Ishikawa (cell line): ENCODE measurements around the gene GMFB.

Experiments used
- CEBPB ChIP-seq: IDR thresholded peaks from 2 replicates; pipeline ENCODE4 v1.6.1; 2012
- CREB1 ChIP-seq: IDR thresholded peaks from 2 replicates; pipeline ENCODE4 v1.6.1; 2012; ENCODE audit warnings: low read depth
- EGR1 ChIP-seq: IDR thresholded peaks from 2 replicates; pipeline ENCODE4 v1.6.1; 2012
- EP300 ChIP-seq: IDR thresholded peaks from 2 replicates; pipeline ENCODE4 v1.6.1; 2012; ENCODE audit warnings: borderline replicate concordance
- FOXM1 ChIP-seq: IDR thresholded peaks from 2 replicates; pipeline ENCODE4 v1.6.1; 2012; ENCODE audit warnings: low read depth, borderline replicate concordance
- NFIC ChIP-seq: IDR thresholded peaks from 2 replicates; pipeline ENCODE4 v1.6.1; 2012
- RAD21 ChIP-seq: IDR thresholded peaks from 2 replicates; pipeline ENCODE4 v1.6.1; 2012; ENCODE audit warnings: low read depth
- TAF1 ChIP-seq: IDR thresholded peaks from 2 replicates; pipeline ENCODE4 v1.6.1; 2012; ENCODE audit warnings: low read depth, mild to moderate bottlenecking
- TCF12 ChIP-seq: IDR thresholded peaks from 2 replicates; pipeline ENCODE4 v1.6.1; 2012; ENCODE audit warnings: low read depth
- TEAD4 ChIP-seq: IDR thresholded peaks from 2 replicates; pipeline ENCODE4 v1.6.1; 2012
- YY1 ChIP-seq: IDR thresholded peaks from 2 replicates; pipeline ENCODE4 v1.6.1; 2012; ENCODE audit warnings: low read depth
- ZBTB7A ChIP-seq: IDR thresholded peaks from 2 replicates; pipeline ENCODE4 v1.6.1; 2012; ENCODE audit warnings: low read depth
- TF ChIP-seq, protein P1 (sequence below): IDR thresholded peaks from 2 replicates; pipeline ENCODE4 v1.6.1; 2012
- TF ChIP-seq, protein P2 (sequence below): IDR thresholded peaks from 2 replicates; pipeline ENCODE4 v1.6.1; 2012; ENCODE audit warnings: low read depth, mild to moderate bottlenecking
- TF ChIP-seq, protein P3 (sequence below): IDR thresholded peaks from 2 replicates; pipeline ENCODE4 v1.6.1; 2012

GMFB gene

DNA sequence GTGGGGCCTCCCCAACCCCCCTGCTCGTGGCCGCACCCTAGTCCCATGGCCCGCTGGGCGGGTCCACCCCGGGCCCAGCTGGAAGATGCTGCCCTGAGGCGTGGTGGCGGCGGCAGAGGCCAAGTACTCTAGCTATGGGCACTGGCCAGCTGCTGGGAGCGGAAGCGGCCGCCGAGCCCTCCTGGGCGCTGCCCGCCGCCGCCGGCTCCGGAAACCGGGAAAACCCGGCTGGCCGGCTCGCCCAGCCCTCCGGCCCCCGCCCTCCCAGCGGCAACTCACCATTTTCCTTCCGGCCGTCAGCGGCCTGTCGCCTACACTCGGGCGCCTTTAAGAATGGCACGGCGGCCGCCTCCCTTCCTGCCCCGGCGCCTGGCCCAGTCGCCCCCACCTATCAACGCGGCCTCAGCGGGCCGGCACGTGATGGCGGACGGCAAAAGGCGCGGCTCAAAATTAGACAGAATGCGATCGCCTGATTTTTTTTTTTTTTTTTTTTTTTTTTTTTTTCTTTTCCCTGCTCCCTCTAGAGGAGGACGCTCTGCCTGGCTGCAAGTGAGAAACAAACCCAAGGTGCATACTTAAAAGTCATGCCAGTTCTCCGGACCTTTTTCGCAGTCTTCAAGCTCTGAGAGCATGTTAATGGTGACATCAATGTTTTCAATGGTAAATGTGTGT lies at the start of gene GMFB:
Gene GMFB, minus strand, starts transcription at position 335 of the 672 bp plus-strand sequence. Its CDS starts 53 bp downstream, at position 282.
- TF ChIP-seq CEBPB, result no peak
- TF ChIP-seq TAF1, result peak; percentile 61
- TF ChIP-seq TEAD4, result 0 out of 2 replicates have a peak, but pooled peaks have one; percentile 3
- TF ChIP-seq CREB1, result no peak
- TF ChIP-seq, protein P1, sequence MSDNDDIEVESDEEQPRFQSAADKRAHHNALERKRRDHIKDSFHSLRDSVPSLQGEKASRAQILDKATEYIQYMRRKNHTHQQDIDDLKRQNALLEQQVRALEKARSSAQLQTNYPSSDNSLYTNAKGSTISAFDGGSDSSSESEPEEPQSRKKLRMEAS, result peak; percentile 81; the same call in 1 of the 2 replicates
- TF ChIP-seq, protein P2, sequence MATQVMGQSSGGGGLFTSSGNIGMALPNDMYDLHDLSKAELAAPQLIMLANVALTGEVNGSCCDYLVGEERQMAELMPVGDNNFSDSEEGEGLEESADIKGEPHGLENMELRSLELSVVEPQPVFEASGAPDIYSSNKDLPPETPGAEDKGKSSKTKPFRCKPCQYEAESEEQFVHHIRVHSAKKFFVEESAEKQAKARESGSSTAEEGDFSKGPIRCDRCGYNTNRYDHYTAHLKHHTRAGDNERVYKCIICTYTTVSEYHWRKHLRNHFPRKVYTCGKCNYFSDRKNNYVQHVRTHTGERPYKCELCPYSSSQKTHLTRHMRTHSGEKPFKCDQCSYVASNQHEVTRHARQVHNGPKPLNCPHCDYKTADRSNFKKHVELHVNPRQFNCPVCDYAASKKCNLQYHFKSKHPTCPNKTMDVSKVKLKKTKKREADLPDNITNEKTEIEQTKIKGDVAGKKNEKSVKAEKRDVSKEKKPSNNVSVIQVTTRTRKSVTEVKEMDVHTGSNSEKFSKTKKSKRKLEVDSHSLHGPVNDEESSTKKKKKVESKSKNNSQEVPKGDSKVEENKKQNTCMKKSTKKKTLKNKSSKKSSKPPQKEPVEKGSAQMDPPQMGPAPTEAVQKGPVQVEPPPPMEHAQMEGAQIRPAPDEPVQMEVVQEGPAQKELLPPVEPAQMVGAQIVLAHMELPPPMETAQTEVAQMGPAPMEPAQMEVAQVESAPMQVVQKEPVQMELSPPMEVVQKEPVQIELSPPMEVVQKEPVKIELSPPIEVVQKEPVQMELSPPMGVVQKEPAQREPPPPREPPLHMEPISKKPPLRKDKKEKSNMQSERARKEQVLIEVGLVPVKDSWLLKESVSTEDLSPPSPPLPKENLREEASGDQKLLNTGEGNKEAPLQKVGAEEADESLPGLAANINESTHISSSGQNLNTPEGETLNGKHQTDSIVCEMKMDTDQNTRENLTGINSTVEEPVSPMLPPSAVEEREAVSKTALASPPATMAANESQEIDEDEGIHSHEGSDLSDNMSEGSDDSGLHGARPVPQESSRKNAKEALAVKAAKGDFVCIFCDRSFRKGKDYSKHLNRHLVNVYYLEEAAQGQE, result no peak; the same call in 1 of the 2 replicates
- TF ChIP-seq EP300, result peak; percentile 57
- peak; percentile 77 for TF ChIP-seq YY1
- peak; percentile 34; the same call in 1 of the 2 replicates for TF ChIP-seq TCF12
- peak; percentile 31; the same call in 1 of the 2 replicates for TF ChIP-seq EGR1
- TF ChIP-seq, protein P3, sequence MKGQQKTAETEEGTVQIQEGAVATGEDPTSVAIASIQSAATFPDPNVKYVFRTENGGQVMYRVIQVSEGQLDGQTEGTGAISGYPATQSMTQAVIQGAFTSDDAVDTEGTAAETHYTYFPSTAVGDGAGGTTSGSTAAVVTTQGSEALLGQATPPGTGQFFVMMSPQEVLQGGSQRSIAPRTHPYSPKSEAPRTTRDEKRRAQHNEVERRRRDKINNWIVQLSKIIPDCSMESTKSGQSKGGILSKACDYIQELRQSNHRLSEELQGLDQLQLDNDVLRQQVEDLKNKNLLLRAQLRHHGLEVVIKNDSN, result peak; percentile 98
- 0 out of 2 replicates have a peak, but pooled peaks have one; percentile 59 for TF ChIP-seq ZBTB7A
- TF ChIP-seq RAD21, result no peak

DNA sequence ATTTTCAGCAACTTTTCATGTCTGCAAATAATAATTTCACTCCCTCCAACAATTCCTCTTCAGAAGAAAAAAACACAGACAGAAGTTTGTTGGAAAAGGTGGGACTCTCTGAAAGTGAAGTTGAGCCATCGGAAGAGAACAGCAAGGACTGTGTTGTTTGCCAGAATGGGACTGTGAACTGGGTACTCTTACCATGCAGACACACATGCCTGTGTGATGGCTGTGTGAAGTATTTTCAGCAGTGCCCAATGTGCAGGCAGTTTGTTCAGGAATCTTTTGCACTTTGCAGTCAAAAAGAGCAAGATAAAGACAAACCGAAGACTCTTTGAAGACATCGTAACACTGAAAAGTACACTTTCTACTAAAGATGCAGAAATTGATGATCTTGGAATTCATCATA lies 49.3 kb upstream of the GMFB start:
- TF ChIP-seq NFIC (no peak), YY1 (no peak), RAD21 (no peak)
- TF ChIP-seq, protein P2, result no peak
- TF ChIP-seq, protein P1, result no peak

DNA sequence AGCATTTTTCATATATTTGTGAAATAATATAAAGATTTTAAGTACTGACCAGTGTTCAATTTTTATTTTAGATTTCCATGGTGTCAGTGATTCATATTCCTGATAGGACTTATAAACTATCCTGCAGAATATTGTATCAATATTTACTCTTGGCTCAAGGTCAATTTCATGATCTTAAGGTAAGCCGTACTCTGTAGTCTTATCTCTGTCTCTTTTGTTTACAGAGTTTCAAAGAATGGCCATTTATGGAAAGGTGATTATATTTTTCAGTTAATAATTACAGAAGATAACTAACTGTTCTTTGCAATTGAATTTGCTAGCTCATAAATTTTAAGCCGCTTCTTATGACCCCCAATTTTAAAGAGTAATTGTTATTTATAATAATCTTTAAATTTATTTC lies 48.9 kb upstream of the GMFB start:
- no peak for TF ChIP-seq CREB1
- TF ChIP-seq, protein P3, result no peak
- TF ChIP-seq EGR1, result no peak
- TF ChIP-seq, protein P2, result no peak
- no peak for TF ChIP-seq NFIC
- TF ChIP-seq TEAD4, result no peak
- TF ChIP-seq, protein P1, result no peak
- no peak for TF ChIP-seq EP300
- no peak for TF ChIP-seq TAF1
- no peak for TF ChIP-seq ZBTB7A
- no peak for TF ChIP-seq TCF12
- no peak for TF ChIP-seq RAD21

DNA sequence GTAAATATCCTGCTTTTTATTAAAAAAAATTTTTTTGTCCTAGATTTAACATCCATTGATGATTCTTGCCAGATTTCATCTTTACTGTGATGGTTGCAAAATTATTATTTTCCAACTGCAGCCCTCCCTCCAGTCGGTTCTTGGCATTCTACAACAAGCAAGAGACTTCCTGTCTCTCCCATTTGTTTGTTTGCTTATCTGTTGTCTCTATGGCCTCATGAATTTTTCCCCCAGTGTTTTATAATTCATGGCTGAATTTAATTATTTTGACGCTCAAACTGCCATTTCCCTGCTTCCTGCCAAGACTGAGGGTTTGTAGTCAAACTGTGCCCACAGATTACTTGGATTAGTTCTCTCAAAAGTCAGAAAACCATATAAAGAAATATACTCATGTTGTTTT lies 46.9 kb upstream of the GMFB start:
- TF ChIP-seq TAF1, result no peak
- TF ChIP-seq, protein P2, result no peak
- TF ChIP-seq, protein P1, result no peak
- no peak for TF ChIP-seq TEAD4
- TF ChIP-seq ZBTB7A, result no peak
- no peak for TF ChIP-seq EP300
- TF ChIP-seq CREB1, result no peak
- TF ChIP-seq RAD21, result no peak
- no peak for TF ChIP-seq NFIC
- TF ChIP-seq, protein P3, result no peak
- TF ChIP-seq EGR1, result no peak
- no peak for TF ChIP-seq FOXM1
- no peak for TF ChIP-seq CEBPB
- no peak for TF ChIP-seq TCF12
